Measurements from ENCODE around the gene TMEM183A.

The TMEM183A gene

GRCh38 chr1:203045821-203046594 is 38.8 kb downstream of the TMEM183A start:
- no peak for DNase-seq (ENCODE audit: low read depth in 2 of 2)

GRCh38 chr1:203046984-203047630 is 39.9 kb downstream of the TMEM183A start:
- no peak for DNase-seq (ENCODE audit: low read depth in 2 of 2)

GRCh38 chr1:203048086-203048485 is 40.9 kb downstream of the TMEM183A start:
- no peak for DNase-seq (ENCODE audit: low read depth in 2 of 2)

GRCh38 chr1:203048555-203049051 is 41.4 kb downstream of the TMEM183A start:
- DNase-seq (ENCODE audit: low read depth in 2 of 2): no peak

- DNase-seq (ENCODE audit: low read depth in 2 of 2): no peak
Measured at GRCh38 chr1:203049077-203049476, 41.9 kb downstream of the TMEM183A start.

- no peak for DNase-seq (ENCODE audit: low read depth in 2 of 2)
Measured at GRCh38 chr1:203049576-203050180, 42.5 kb downstream of the TMEM183A start.

- no peak for DNase-seq (ENCODE audit: low read depth in 2 of 2)
Measured at GRCh38 chr1:203050826-203051225, 43.7 kb downstream of the TMEM183A start.

GRCh38 chr1:203051841-203052324 is 44.7 kb downstream of the TMEM183A start:
- DNase-seq (ENCODE audit: low read depth in 2 of 2): no peak

- DNase-seq (ENCODE audit: low read depth in 2 of 2): no peak
Measured at GRCh38 chr1:203052601-203053000, 45.4 kb downstream of the TMEM183A start.

GRCh38 chr1:203054184-203054583 is 47.0 kb downstream of the TMEM183A start:
- DNase-seq (ENCODE audit: low read depth in 2 of 2): no peak

GRCh38 chr1:203054642-203055041 is 47.5 kb downstream of the TMEM183A start:
- no peak for DNase-seq (ENCODE audit: low read depth in 2 of 2)

GRCh38 chr1:203055161-203055799 is 48.1 kb downstream of the TMEM183A start:
- no peak for DNase-seq (ENCODE audit: low read depth in 2 of 2)

- no peak for DNase-seq (ENCODE audit: low read depth in 2 of 2)
Measured at GRCh38 chr1:203056012-203056411, 48.8 kb downstream of the TMEM183A start.

GRCh38 chr1:203056516-203056915 is 49.3 kb downstream of the TMEM183A start:
- DNase-seq (ENCODE audit: low read depth in 2 of 2): no peak

GRCh38 chr1:203057911-203058675 is 50.9 kb downstream of the TMEM183A start:
- DNase-seq (ENCODE audit: low read depth in 2 of 2): no peak

- DNase-seq (ENCODE audit: low read depth in 2 of 2): no peak
Measured at GRCh38 chr1:203058676-203058935, 51.4 kb downstream of the TMEM183A start.

- DNase-seq (ENCODE audit: low read depth in 2 of 2): no peak
Measured at GRCh38 chr1:203059485-203059884, 52.3 kb downstream of the TMEM183A start.

- DNase-seq (ENCODE audit: low read depth in 2 of 2): no peak
Measured at GRCh38 chr1:203060115-203060514, 52.9 kb downstream of the TMEM183A start.

GRCh38 chr1:203063287-203063686 is 56.1 kb downstream of the TMEM183A start:
- DNase-seq (ENCODE audit: low read depth in 2 of 2): no peak

- no peak for DNase-seq (ENCODE audit: low read depth in 2 of 2)
Measured at GRCh38 chr1:203065191-203065590, 58.0 kb downstream of the TMEM183A start.

GRCh38 chr1:203065986-203066385 is 58.8 kb downstream of the TMEM183A start:
- DNase-seq (ENCODE audit: low read depth in 2 of 2): no peak

- DNase-seq (ENCODE audit: low read depth in 2 of 2): no peak
Measured at GRCh38 chr1:203066965-203067364, 59.8 kb downstream of the TMEM183A start.
